ENCODE results near the gene CAPZB.

DNA sequence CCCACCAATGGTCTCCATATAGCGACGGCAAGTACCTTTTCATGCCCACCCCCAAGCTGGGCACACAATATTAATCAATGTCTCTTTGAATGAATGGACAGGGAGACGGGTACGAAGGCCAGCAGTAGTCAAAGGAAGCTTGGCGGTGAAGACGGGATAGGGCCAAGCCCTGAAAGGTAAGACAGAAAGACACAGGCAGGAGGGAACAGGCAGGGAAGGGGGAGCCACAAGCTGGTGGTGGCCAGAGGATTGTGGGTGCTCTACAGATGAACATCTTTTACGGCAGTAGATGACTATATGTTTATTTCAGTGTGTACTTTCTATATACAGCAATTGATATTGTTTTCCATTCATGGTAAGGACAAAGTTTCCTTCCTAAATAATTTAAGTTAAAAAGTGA is 16.3 kb downstream of the CAPZB start:
- TF ChIP-seq EZH2 (IDR thresholded peaks at IDR 0.05; ENCODE audit: insufficient read depth, poor library complexity, severe bottlenecking) (no peak), EZH2phosphoT487 (IDR thresholded peaks at IDR 0.05; ENCODE audit: insufficient read depth, low read depth) (no peak)
